SU-DHL-6 (cell line): ENCODE data around the gene CFAP65.

Source experiments
- H2AFZ ChIP-seq: fragments of 200-600 bp; sonication (generic); 2 replicates; pipeline ENCODE4 v1.6.1; 2014; ENCODE audit warnings: low read depth, mild to moderate bottlenecking, moderate library complexity, mixed read lengths, antibody characterized with exemption, low read length; ENCODE audit not compliant: severe bottlenecking
- H3F3A ChIP-seq: fragments of 200-600 bp; shearing (Covaris generic); 2 replicates; pipeline ENCODE4 v1.6.0; 2016; ENCODE audit warnings: antibody characterized with exemption, mild to moderate bottlenecking; ENCODE audit not compliant: insufficient read depth
- H3K27ac ChIP-seq: fragments of 200-600 bp; sonication (generic); 2 replicates; pipeline ENCODE4 v1.5.1; 2016; ENCODE audit warnings: low read depth, mild to moderate bottlenecking, low read length, moderate library complexity, mixed read lengths
- H3K27me3 ChIP-seq: fragments of 200-600 bp; sonication (generic), shearing (Covaris generic); 2 replicates; pipeline ENCODE4 v1.6.0; 2014; ENCODE audit warnings: mild to moderate bottlenecking, low read length
- H3K36me3 ChIP-seq: fragments of 200-600 bp; sonication (generic); 2 replicates; pipeline ENCODE4 v1.6.1; 2014; ENCODE audit warnings: mild to moderate bottlenecking, low read length, mixed read lengths
- H3K4me2 ChIP-seq: fragments of 300-600, 200-600 bp; shearing (Covaris generic), sonication (generic); 2 replicates; pipeline ENCODE4 v1.6.0; 2014; ENCODE audit warnings: low read length, low read depth, mild to moderate bottlenecking; ENCODE audit not compliant: poor library complexity, severe bottlenecking
- H3K4me3 ChIP-seq: fragments of 200-600 bp; sonication (generic); 2 replicates; pipeline ENCODE4 v1.5.1; 2014; ENCODE audit warnings: antibody characterized with exemption, low read length, mild to moderate bottlenecking, mixed read lengths; ENCODE audit not compliant: insufficient read depth, poor library complexity, severe bottlenecking
- H3K79me2 ChIP-seq: fragments of 200-600 bp; sonication (generic); 2 replicates; pipeline ENCODE4 v1.6.1; 2014; ENCODE audit warnings: mild to moderate bottlenecking, low read length, moderate library complexity; ENCODE audit not compliant: insufficient read depth
- H3K9ac ChIP-seq: fragments of 200-600 bp; sonication (generic); 2 replicates; pipeline ENCODE4 v1.7.0; 2014; ENCODE audit warnings: mild to moderate bottlenecking, low read length
- H3K9me2 ChIP-seq: fragments of 200-600 bp; sonication (generic); replicated peaks from 2 replicates; pipeline ENCODE4 v1.6.1; 2014; ENCODE audit warnings: low read length; ENCODE audit not compliant: insufficient read depth
- H3K9me3 ChIP-seq: fragments of 200-600 bp; sonication (generic); 2 replicates; pipeline ENCODE4 v1.6.1; 2014; ENCODE audit warnings: low read length, mixed read lengths; ENCODE audit not compliant: insufficient read depth
- H4K20me1 ChIP-seq: fragments of 200-600 bp; sonication (generic); 2 replicates; pipeline ENCODE4 v1.6.1; 2014; ENCODE audit warnings: low read depth, mild to moderate bottlenecking, antibody characterized with exemption, low read length, moderate library complexity, mixed read lengths
- CTCF ChIP-seq: fragments of 200-600 bp; sonication (generic); IDR thresholded peaks from one replicate; pipeline ENCODE4 v1.5.1; 2017; ENCODE audit warnings: antibody characterized with exemption, mild to moderate bottlenecking, low read length, moderate library complexity; ENCODE audit not compliant: insufficient read depth, poor library complexity, severe bottlenecking
- EZH2phosphoT487 ChIP-seq: fragments of 200-600 bp; sonication (generic), shearing (Covaris generic); conservative IDR thresholded peaks from 2 replicates; pipeline ENCODE4 v1.6.1; 2018; ENCODE audit warnings: mild to moderate bottlenecking, antibody characterized with exemption, low read length, moderate library complexity, mixed read lengths

The CFAP65 gene

GRCh38 chr2:218980735-218981389, 60.5 kb downstream of the CFAP65 start:
- Histone ChIP-seq H3K9me3 (no peaks in the 10 kb centered on the region), H3K27me3 (no peaks in the 10 kb centered on the region), H3K79me2 (no peaks in the 10 kb centered on the region), H2AFZ (no peak overlapping the region), H3K36me3 (no peaks in the 10 kb centered on the region), H3K4me3 (no peak overlapping the region), H3K9me2 (no peaks in the 10 kb centered on the region), H3K9ac (no peak overlapping the region), H3K4me2 (no peak overlapping the region), H3K27ac (no peak overlapping the region), H4K20me1 (no peaks in the 10 kb centered on the region), H3F3A (no peaks in the 10 kb centered on the region)
- TF ChIP-seq EZH2phosphoT487 (no peak), CTCF (no peak)

GRCh38 chr2:218979846-218980734, 61.2 kb downstream of the CFAP65 start:
- Histone ChIP-seq H3K79me2 (no peaks in the 10 kb centered on the region), H3K4me3 (no peak overlapping the region), H2AFZ (peak overlapping the region; percentile 4), H3K27me3 (no peaks in the 10 kb centered on the region), H3K36me3 (no peaks in the 10 kb centered on the region), H3K9me2 (no peaks in the 10 kb centered on the region), H3K9me3 (no peaks in the 10 kb centered on the region), H4K20me1 (no peaks in the 10 kb centered on the region), H3K9ac (no peak overlapping the region), H3K27ac (no peak overlapping the region), H3K4me2 (peak overlapping the region; percentile 32), H3F3A (no peaks in the 10 kb centered on the region)
- TF ChIP-seq CTCF (peak; percentile 99), EZH2phosphoT487 (no peak)

- Histone ChIP-seq H3K4me3 (no peak overlapping the region), H3K79me2 (no peaks in the 10 kb centered on the region), H3K27ac (no peak overlapping the region), H3F3A (no peaks in the 10 kb centered on the region), H3K36me3 (no peaks in the 10 kb centered on the region), H3K27me3 (no peaks in the 10 kb centered on the region), H3K4me2 (no peak overlapping the region), H3K9ac (no peak overlapping the region), H4K20me1 (no peaks in the 10 kb centered on the region), H3K9me2 (no peaks in the 10 kb centered on the region), H3K9me3 (no peaks in the 10 kb centered on the region), H2AFZ (no peak overlapping the region)
- TF ChIP-seq CTCF (no peak), EZH2phosphoT487 (no peak)
Measured at GRCh38 chr2:218975060-218975777, 66.1 kb downstream of the CFAP65 start.
